ENCODE measurements around the gene SLC1A2. TPM values are rescaled to one million over a fixed set of nuclear protein-coding genes. Genes with fewer than 3 reads are reported as not detected.

Gene SLC1A2
- total RNA-seq, 2 experiments from 2014 or later: not detected

- CTCF ChIA-PET: no interaction called here
- no peaks in the 10 kb centered on the region for H3K27me3 Mint-ChIP-seq
- peaks cover 32% of the 10 kb centered on the region for H3K4me1 Mint-ChIP-seq
- peaks cover 20% of the 10 kb centered on the region for H3K9me3 Mint-ChIP-seq
- POLR2A ChIA-PET: interaction anchor here (1.5 kb wide), 1 partner anchor 9 kb away, joined by 3 read pairs; no protein-coding TSS in a partner anchor
- no peak overlapping the region for H3K27ac Mint-ChIP-seq
- no peak overlapping the region for H3K4me3 Mint-ChIP-seq
- no peak for DNase-seq
- H3K36me3 Mint-ChIP-seq (ENCODE audit: low read depth): peaks cover 97% of the 10 kb centered on the region
Measured at GRCh38 chr11:35210876-35211546, 208.3 kb downstream of the SLC1A2 start.

GRCh38 chr11:35208795-35209194 is 210.6 kb downstream of the SLC1A2 start:
- POLR2A ChIA-PET: interaction anchor here (1.6 kb wide), 1 partner anchor 27 kb away, joined by 3 read pairs; no protein-coding TSS in a partner anchor
- Mint-ChIP-seq H3K27me3 (no peaks in the 10 kb centered on the region), H3K9me3 (peaks cover 20% of the 10 kb centered on the region), H3K27ac (no peak overlapping the region), H3K4me1 (peaks cover 11% of the 10 kb centered on the region), H3K36me3 (ENCODE audit: low read depth) (peaks cover 98% of the 10 kb centered on the region), H3K4me3 (no peak overlapping the region)
- no peak for DNase-seq
- CTCF ChIA-PET: no interaction called here

GRCh38 chr11:35207471-35208403 is 211.6 kb downstream of the SLC1A2 start:
- CTCF ChIA-PET: no interaction called here
- H3K4me3 Mint-ChIP-seq: no peak overlapping the region
- H3K4me1 Mint-ChIP-seq: peaks cover 2% of the 10 kb centered on the region
- POLR2A ChIA-PET: no interaction called here
- H3K27ac Mint-ChIP-seq: no peak overlapping the region
- peaks cover 99% of the 10 kb centered on the region for H3K36me3 Mint-ChIP-seq (ENCODE audit: low read depth)
- no peak for DNase-seq
- no peaks in the 10 kb centered on the region for H3K27me3 Mint-ChIP-seq
- peaks cover 19% of the 10 kb centered on the region for H3K9me3 Mint-ChIP-seq

- CTCF ChIA-PET: no interaction called here
- POLR2A ChIA-PET: no interaction called here
Measured at GRCh38 chr11:35206616-35207015, 212.7 kb downstream of the SLC1A2 start.

DNA sequence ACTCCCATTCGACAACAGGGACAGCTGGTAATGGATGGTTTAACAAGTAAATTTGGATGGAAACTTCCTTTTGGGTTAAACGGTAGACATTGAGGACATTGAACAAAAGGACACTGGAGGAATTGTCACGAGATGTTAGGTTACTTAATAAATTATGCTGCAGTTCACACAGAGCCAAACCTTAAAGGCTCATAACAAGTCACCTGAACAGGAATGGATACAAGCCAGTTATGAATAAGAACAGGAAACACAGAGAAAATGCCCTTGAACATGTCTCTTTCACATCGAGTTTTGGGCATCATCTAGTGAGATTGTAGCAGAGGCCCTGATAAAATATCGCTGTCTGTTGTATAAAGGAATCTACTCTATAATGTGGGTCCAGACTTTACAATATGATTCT is 214.7 kb downstream of the SLC1A2 start:
- Mint-ChIP-seq H3K4me3 (no peak overlapping the region), H3K9me3 (peaks cover 8% of the 10 kb centered on the region), H3K36me3 (ENCODE audit: low read depth) (peaks cover 100% of the 10 kb centered on the region), H3K4me1 (peaks cover 3% of the 10 kb centered on the region), H3K27me3 (no peaks in the 10 kb centered on the region), H3K27ac (no peak overlapping the region)
- DNase-seq: no peak
- ChIA-PET CTCF (interaction anchor here (0.7 kb wide), 1 partner anchor 282 kb away, joined by 3 read pairs; no protein-coding TSS in a partner anchor), POLR2A (no interaction called here)

More at GRCh38 chr11:35206616-35207015, 212.7 kb downstream of the SLC1A2 start:
- Mint-ChIP-seq H3K4me3 (no peak overlapping the region), H3K36me3 (ENCODE audit: low read depth) (peaks cover 100% of the 10 kb centered on the region), H3K27me3 (no peaks in the 10 kb centered on the region), H3K9me3 (peaks cover 19% of the 10 kb centered on the region), H3K4me1 (no peaks in the 10 kb centered on the region), H3K27ac (no peak overlapping the region)
- no peak for DNase-seq

Other genes starting within 250 kb of the SLC1A2 start
- gene PAMR1, start 106.1 kb upstream of the SLC1A2 start, total RNA-seq: not detected
- gene FJX1, start 198.9 kb upstream of the SLC1A2 start, total RNA-seq: under 1 TPM in 1 of 2 experiments, not detected in 1; 0.08 TPM
- 10 to 100 TPM; 17.7 to 20.8 TPM for gene TRIM44, start 243.2 kb upstream of the SLC1A2 start, total RNA-seq

All from activated CD4-positive, alpha-beta memory T cell treated with anti-CD3 and anti-CD28 coated beads, Interleukin-2, amount 10 ng/mL, durations not matched to agents 7 days and 5 days (primary cell).